ENCODE results near the gene CLDN22.

GRCh38 chr4:183362036-183362435, 42.0 kb upstream of the CLDN22 start:
- TF ChIP-seq NRF1 (IDR thresholded peaks at IDR 0.05; ENCODE audit: low read depth, low read length) (no peak), TAF1 (IDR thresholded peaks at IDR 0.05; ENCODE audit: low read depth, low read length) (no peak), CTCF (IDR thresholded peaks at IDR 0.05; ENCODE audit: control extremely low read depth in 1 of 3, insufficient read depth in 1 of 3, low read depth in 1 of 3, low read length in 3 of 3) (no peak), KDM5A (IDR thresholded peaks at IDR 0.05; ENCODE audit: low read length) (no peak), USF2 (IDR thresholded peaks at IDR 0.05; ENCODE audit: low read length) (no peak), BRCA1 (IDR thresholded peaks at IDR 0.05; ENCODE audit: low read depth, low read length) (no peak), PHF8 (conservative IDR thresholded peaks at IDR 0.05; ENCODE audit: low read depth, low read length) (no peak), POLR2AphosphoS5 (IDR thresholded peaks at IDR 0.05; ENCODE audit: low read depth, low read length) (no peak), MAX (IDR thresholded peaks at IDR 0.05) (no peak), SP2 (IDR thresholded peaks at IDR 0.05; ENCODE audit: low read length) (no peak), CBX5 (IDR thresholded peaks at IDR 0.05; ENCODE audit: low read depth, low read length) (no peak), JUND (IDR thresholded peaks at IDR 0.05; ENCODE audit: low read length) (no peak), RAD21 (IDR thresholded peaks at IDR 0.05 in 1 of 2, conservative IDR thresholded peaks at IDR 0.05 in 1 of 2; ENCODE audit: low read depth in 2 of 2, low read length in 2 of 2) (no peak)

Data from H1 (cell line).